ENCODE data around the gene STAP2. TPM values are rescaled to one million over a fixed set of nuclear protein-coding genes. Genes with fewer than 3 reads are reported as not detected.

STAP2 gene
- total and polyA plus RNA-seq, 9 of the 15 experiments (the other 6 are each of a cell fraction or from before 2014, with no cell fraction given): 1.2 to 9.8 (median 4.5) TPM

DNA sequence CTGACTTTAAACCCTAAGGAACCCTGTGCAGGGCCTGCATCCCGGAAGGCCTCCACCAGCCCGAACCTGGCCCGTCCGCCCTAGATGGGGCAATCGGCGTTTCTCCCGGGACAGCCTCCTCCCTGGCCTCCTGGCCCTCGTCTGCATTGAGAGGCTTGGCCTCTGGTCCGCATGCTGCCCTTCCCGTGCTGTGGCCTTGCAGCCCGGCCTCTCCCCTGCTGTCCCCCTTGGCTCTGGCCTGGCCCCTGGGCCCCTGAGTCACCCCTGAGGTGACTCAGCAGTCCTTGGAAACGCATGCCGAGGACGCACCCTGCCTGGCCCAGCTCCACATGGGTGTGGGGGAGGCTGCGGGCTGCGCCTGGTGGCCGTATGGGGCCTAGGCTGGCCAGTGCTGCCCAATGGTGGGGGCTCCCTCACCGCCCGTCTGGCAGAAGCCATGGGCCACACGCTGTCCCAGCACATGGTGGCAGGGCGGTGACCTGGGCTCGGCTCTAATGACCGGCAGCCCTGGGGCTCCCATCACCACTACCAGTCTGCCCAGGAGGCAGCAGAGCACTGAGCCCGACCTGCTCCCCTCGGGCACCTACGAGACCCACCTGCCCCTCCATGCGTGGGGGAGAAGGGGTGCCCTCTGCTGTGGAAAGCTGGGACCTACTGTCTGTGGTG, 36.0 kb upstream of the STAP2 start (continued):
- TF ChIP-seq ZKSCAN1 (IDR thresholded peaks at IDR 0.05; ENCODE audit: low read depth, low read length) (peak; percentile 84), KAT8 (IDR thresholded peaks at IDR 0.05; ENCODE audit: low read depth) (no peak), XRCC5 (IDR thresholded peaks at IDR 0.05; ENCODE audit: low read depth, low read length) (peak; percentile 95), RBM39 (optimal IDR thresholded peaks at IDR 0.05; ENCODE audit: low read depth, low read length) (peak; percentile 16), TRIM28 (IDR thresholded peaks at IDR 0.05) (peak; percentile 61), MAFF (IDR thresholded peaks at IDR 0.05; ENCODE audit: low read length) (peak; percentile 90), RBM25 (IDR thresholded peaks at IDR 0.05; ENCODE audit: low read depth, low read length, severe bottlenecking) (no peak), MED1 (CRISPR knock-in tag; IDR thresholded peaks at IDR 0.05; ENCODE audit: borderline replicate concordance) (no peak), STAT5B (CRISPR knock-in tag; IDR thresholded peaks at IDR 0.05) (no peak), ZNF57 (CRISPR knock-in tag; IDR thresholded peaks at IDR 0.05) (peak; percentile 82), RCOR1 (IDR thresholded peaks at IDR 0.05; ENCODE audit: borderline replicate concordance in 1 of 2, low read depth in 2 of 2, low read length in 2 of 2) (peak in 1 of 2 experiments; percentile 92; a peak in 2 of 4 replicates), ZNF347 (CRISPR knock-in tag; IDR thresholded peaks at IDR 0.05; ENCODE audit: low read depth) (no peak), ZNF174 (CRISPR knock-in tag; IDR thresholded peaks at IDR 0.05) (peak; percentile 88; the same call in 1 of the 2 replicates)
- TF ChIP-seq, protein P1, sequence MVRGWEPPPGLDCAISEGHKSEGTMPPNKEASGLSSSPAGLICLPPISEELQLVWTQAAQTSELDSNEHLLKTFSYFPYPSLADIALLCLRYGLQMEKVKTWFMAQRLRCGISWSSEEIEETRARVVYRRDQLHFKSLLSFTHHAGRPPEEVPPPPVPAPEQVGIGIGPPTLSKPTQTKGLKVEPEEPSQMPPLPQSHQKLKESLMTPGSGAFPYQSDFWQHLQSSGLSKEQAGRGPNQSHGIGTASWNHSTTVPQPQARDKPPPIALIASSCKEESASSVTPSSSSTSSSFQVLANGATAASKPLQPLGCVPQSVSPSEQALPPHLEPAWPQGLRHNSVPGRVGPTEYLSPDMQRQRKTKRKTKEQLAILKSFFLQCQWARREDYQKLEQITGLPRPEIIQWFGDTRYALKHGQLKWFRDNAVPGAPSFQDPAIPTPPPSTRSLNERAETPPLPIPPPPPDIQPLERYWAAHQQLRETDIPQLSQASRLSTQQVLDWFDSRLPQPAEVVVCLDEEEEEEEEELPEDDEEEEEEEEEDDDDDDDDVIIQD (CRISPR knock-in tag; IDR thresholded peaks at IDR 0.05): peak; percentile 13; the same call in 1 of the 2 replicates
- TF ChIP-seq, protein P2, sequence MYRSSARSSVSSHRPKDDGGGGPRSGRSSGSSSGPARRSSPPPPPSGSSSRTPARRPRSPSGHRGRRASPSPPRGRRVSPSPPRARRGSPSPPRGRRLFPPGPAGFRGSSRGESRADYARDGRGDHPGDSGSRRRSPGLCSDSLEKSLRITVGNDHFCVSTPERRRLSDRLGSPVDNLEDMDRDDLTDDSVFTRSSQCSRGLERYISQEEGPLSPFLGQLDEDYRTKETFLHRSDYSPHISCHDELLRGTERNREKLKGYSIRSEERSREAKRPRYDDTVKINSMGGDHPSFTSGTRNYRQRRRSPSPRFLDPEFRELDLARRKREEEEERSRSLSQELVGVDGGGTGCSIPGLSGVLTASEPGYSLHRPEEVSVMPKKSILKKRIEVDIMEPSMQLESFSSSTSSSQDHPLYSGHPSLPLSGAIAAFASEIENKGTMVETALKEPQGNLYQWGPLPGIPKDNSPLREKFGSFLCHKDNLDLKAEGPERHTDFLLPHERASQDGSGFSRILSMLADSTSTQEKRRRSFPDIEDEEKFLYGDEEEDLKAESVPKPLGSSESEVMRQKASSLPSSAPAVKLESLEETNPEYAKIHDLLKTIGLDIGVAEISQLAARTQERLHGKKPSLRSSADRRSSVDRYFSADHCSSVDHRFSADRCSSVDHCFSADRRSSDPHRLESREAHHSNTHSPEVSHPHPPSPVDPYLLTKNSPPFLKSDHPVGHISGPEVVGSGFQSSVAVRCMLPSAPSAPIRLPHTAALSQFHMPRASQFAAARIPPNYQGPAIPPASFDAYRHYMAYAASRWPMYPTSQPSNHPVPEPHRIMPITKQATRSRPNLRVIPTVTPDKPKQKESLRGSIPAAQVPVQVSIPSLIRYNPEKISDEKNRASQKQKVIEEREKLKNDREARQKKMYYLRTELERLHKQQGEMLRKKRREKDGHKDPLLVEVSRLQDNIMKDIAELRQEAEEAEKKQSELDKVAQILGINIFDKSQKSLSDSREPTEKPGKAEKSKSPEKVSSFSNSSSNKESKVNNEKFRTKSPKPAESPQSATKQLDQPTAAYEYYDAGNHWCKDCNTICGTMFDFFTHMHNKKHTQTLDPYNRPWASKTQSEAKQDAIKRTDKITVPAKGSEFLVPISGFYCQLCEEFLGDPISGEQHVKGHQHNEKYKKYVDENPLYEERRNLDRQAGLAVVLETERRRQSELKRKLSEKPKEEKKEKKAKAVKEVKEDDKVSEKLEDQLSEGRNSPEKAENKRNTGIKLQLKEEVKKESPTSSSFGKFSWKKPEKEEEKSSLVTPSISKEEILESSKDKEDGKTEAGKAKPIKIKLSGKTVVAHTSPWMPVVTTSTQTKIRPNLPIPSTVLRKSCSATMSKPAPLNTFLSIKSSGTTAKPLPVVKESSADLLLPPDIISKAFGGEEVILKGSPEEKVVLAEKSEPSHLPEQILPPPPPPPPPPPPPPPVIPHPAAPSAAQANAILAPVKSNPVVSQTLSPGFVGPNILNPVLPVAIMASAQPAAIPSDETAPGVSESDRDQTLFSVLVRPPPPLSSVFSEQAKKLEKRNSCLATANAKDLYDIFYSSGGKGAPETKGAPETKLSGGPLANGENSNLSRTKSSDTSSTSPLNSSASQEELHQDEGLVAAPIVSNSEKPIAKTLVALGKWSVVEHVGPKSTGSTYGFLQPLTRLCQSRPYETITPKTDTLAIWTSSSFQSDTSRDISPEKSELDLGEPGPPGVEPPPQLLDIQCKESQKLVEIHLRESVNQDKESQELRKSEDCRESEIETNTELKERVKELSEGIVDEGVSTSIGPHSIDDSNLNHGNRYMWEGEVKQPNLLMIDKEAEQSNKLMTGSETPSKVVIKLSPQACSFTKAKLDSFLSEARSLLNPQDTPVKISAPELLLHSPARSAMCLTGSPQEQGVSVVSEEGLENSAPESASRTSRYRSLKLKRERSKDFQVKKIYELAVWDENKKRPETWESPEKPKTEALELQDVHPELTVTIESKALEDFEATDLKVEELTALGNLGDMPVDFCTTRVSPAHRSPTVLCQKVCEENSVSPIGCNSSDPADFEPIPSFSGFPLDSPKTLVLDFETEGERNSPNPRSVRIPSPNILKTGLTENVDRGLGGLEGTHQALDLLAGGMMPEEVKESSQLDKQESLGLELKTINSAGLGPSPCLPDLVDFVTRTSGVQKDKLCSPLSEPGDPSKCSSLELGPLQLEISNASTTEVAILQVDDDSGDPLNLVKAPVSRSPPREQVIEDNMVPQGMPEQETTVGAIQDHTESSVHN (IDR thresholded peaks at IDR 0.05; ENCODE audit: borderline replicate concordance in 1 of 2, low read depth in 1 of 2): peak in 1 of 2 experiments; percentile 92; a peak in 2 of 4 replicates
- TF ChIP-seq, protein P3, sequence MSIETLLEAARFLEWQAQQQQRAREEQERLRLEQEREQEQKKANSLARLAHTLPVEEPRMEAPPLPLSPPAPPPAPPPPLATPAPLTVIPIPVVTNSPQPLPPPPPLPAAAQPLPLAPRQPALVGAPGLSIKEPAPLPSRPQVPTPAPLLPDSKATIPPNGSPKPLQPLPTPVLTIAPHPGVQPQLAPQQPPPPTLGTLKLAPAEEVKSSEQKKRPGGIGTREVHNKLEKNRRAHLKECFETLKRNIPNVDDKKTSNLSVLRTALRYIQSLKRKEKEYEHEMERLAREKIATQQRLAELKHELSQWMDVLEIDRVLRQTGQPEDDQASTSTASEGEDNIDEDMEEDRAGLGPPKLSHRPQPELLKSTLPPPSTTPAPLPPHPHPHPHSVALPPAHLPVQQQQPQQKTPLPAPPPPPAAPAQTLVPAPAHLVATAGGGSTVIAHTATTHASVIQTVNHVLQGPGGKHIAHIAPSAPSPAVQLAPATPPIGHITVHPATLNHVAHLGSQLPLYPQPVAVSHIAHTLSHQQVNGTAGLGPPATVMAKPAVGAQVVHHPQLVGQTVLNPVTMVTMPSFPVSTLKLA (conservative IDR thresholded peaks at IDR 0.05): peak; percentile 98 to 99
